GM21737 (cell line): Measurements from ENCODE around the gene KCNQ4.

Source experiments
- ATAC-seq: cut with Tn5 transposase; IDR thresholded peaks from one replicate; pipeline ENCODE4 v1.9.1; 2021; ENCODE audit warnings: mild to moderate bottlenecking, moderate library complexity; ENCODE audit not compliant: unreplicated experiment

Gene KCNQ4

DNA sequence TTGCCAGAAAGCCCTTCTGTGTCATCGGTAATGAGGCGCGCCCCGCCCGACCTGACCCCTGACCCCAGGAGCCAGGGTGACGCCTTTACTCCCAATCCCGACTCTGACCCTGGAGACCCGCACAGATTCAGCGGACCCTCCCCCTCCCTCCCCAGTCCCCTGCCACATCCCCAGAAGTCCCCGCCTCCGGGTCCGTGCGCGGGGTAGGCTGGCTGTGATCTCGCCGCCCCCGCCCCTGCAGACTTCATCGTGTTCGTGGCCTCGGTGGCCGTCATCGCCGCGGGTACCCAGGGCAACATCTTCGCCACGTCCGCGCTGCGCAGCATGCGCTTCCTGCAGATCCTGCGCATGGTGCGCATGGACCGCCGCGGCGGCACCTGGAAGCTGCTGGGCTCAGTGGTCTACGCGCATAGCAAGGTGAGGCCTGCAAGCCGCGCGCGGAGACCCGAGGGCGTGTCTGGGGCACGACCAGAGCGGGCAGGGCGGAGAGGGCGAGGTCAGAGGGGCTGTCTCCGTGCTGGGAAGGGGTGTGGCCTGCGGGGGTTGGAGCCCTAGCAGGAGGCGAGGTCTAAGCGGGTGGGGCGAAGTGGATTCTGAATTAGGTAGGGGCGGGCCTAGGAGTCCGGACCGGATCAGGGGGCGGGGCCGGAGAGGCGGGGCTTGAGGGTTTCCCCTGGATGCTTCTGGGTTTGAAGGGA, 34.8 kb downstream of the KCNQ4 start:
- peak; percentile 68 for ATAC-seq

DNA sequence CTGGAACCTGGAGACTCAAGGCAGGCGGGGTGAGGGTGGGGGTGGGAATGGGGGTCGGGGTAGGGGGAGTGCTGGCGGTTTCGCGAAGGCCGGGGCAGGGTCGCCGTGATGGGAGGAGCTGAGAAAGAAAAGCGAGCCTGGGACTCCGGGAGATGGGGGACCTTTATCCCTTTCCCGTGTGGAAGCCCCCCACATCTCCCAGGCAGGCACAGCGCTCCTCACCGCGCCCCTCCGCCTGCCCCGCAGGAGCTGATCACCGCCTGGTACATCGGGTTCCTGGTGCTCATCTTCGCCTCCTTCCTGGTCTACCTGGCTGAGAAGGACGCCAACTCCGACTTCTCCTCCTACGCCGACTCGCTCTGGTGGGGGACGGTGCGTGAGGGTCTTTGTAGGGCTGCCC, 35.5 kb downstream of the KCNQ4 start:
- ATAC-seq = no peak

DNA sequence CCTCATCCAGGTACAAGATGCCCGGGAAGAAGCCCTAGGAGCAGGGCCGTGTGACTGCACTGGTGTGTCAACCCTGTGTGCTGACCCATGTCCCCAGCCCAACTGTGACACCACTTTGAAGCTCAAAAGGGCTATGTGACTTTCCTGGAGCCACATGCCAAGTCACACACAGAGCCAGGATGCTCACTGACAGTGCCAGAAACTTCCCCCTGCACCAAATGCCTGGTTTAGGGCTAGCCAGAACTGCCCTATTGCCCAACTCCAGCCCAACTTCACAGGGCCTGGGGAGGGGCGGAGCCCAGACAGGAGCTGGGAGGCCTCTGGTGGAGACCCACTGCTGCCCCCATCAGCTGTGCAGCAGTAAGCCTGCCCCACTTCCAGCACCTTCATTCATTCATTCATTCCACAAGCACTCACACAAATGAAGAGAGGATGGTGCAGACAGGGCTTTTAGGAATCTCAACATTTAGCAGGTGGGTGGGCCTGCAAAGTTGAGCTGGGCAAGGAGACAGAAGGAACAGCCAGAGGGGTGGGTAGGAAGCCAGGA, 36.7 kb downstream of the KCNQ4 start:
- ATAC-seq = no peak

DNA sequence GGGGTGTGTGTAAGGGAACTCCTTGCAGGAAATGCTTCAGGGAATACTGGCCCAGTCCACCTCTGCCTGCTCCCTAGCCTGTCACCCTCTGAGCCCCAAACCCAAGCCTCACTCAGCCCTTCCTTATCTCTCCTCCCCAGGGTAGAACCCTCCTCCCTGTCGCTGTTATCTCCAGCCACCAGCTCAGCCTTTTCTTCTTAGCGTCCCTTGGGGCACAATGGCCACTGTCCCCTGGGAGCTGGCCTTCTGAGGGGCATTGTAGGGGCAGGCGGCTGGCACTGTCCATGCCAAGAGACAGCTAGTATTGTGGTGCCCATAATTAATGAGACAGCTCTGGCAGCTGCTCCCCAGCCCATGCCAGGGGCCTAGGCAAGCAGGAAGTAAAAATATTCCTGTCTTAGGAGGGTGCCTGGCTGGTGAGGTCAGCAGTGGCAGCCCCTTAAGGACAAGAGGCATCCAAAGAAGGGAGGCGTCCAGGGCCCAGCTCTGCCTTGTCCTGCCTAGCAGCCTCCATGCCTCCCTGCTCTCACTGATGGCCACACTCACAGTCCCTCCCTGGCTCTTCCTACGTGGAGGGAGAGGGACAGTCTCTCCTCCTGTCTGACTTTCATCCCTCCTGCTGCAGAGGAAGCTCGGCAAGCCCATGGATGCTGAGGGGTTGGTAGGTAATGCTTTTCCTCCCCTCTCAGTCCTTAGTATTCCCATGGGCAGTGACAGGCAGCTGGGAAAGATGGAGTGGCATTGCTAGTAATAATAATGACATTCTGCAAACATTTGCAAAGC, 37.5 kb downstream of the KCNQ4 start:
- ATAC-seq = no peak

DNA sequence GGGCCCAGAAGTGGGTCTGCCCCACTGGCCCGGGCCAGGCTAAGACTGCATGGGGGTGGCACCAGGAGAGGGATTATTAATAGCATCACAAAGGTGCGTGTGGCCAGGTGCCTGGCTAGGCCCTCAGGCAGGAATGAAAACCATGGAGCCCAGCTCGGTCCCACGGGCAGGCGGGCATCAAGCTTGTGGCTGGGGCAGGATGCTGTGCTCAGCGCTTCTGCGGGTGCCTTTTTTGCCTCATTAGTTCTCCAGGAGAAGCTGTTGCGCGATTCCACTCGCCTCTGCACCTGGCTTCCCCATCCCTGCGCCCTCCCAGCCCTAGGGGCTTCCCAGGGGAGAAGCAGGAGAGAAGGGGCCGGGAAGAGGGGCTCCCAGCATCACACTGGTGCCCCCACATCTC, 39.3 kb downstream of the KCNQ4 start:
- no peak for ATAC-seq

DNA sequence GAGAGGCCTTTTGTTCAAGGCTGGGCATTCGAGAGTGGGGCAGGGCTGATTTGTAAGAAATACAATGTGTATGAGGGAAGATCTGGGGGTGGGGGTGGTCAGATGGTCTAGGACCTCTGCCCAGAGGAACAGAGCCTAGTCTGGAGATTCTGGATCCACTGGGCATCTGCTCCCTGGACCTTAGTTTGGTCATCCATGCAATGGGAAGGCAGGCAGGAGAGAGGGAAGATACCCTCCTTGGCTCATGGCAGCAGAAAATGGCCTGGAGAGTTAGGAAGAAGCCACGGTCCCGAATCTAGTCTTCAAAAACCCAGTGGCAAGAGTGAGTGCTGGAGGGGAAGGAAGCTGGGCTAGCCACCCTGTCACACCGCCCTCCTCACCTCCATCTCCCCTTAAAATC, 39.8 kb downstream of the KCNQ4 start:
- no peak for ATAC-seq

DNA sequence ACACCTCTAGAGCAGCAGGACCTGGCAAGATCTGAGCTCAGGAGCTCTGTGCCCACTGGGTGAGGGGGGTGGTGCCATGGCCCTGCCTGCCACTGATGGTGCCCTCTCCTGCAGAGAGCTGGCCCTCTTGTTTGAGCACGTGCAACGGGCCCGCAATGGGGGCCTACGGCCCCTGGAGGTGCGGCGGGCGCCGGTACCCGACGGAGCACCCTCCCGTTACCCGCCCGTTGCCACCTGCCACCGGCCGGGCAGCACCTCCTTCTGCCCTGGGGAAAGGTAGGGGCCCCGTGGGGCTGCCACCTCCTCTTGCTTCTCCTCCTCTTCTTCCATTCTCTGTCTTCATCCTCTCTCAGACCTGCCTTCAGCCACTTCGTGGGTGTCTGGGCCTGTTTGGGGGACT, 40.4 kb downstream of the KCNQ4 start:
- no peak for ATAC-seq

DNA sequence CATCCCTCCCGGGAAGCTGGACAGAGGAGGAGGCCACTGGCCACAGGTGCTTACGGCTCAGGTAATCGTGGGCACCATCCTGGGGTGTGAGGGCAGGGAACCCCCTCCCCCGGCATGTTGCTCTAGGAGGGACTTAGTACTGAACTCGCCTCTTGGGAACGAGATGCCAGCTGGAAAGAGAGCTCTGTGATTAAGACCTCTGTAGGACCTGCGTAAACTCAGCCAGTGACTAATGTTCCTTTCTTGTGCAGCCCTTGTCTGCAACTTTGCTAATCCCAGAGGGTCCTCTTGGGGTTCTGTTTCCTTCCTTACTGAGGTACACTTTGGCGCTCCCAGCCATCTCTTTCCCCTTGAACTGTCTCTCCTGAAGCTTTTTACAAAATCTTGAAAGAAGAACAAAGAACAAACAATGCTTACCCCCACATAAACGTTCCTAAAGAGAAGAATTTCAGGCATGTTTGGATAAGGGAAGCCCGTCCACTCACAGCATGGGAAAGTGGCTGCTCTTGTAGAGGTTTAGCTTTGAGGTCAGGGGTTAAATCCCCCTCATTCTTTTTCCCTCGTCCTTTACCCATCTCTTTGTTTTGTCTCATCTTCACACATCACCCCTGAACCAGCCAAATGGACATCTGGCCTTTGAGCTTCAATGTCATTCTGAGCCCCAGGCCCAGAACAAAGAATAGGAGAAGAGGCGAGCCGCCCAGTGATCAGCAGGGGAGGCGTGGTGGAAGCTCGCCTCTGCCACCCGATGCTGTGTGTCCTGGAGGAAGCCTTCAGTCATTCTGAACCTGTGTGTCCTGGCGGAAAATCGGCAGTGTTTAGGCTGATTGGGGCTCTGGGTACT, 41.2 kb downstream of the KCNQ4 start:
- no peak for ATAC-seq

DNA sequence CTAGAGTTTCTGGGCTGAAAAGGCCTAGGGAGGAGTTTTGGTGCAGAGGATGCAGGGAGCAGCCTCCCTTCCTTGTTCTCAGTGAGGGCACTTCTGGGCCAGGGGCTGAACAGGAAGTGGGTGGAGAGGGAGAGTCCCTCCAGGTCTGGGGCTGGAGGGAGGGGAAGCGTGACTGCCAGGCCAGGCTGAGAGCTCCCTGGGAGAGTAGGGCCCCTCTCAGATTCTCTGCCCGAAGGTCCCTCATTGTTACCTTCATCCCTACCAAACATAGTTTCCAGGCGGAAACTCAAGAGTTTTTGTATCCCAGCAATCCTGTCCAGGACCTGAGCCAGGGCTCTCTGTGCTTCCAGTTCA, 41.8 kb downstream of the KCNQ4 start:
- ATAC-seq = peak; percentile 63

DNA sequence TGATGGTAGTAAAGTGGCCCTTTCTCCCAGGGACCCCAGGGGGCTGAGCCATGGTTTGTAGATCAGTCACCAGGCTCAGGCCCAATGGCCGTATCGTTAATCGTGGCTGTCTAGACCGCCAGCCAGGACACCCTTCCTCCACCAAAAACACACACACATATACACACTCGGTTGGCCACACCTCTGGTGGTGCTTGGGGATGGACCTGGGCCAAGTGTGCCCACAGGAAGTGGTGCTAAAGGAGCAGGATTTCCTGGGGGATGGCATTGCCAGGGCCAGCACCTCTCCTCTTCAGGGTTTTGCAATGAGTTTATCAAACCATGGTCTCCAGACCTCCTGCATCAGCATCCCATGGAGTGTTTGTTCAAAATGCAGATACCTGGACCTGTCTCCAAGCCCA, 42.4 kb downstream of the KCNQ4 start:
- ATAC-seq = no peak

DNA sequence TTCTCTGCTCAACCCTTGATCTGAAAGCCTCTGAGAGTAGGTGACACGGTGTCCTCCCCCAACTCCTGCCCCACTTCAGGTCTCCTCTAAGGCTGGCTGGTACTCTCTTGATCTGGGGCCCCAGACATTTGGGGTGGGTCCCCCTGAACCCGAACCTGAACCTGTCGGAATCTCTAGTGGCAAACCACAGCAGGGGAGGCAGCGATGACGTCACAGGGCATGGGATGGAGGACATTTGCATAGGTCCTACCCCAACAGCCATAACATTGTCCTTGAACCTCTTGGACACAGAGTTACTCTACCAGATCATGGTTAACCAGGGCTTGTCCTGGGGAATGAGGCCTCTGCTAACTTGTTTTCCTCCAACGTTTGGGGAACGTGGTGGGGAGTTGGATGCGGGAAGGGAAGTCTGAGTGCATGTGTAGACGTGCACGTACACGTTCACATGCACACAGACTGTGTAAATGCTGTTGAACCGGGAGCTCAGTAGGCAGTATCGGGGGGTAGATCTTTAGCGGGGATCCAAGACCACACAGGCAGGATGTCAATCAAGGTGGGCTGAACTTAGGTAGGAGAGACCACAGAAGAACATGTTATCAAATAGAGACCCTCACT, 46.2 kb downstream of the KCNQ4 start:
- ATAC-seq = no peak

DNA sequence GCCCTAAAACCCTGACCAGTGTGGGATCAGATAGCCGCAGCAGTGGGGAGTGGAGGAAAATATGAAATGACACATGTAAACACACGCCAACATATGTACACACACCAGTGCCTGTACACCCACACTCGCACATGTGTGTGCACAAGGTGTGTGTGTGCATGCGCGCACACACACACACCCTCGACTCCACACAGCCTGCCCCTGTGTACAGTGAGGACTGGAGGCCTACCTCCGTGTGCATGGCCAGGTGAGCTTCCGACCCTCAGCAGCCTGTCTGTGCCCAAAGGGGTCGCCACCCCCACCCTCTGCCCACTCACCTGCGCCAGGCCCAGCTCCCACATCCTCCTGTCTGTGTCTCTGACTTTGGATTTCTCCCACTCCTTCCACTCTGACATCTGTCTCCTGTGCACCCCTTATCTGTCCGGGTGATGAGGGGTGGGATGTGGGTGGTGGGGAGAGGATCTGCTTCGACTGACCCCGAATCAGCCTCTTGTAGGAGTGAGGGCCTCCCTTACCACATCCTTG, 46.9 kb downstream of the KCNQ4 start:
- ATAC-seq = no peak

DNA sequence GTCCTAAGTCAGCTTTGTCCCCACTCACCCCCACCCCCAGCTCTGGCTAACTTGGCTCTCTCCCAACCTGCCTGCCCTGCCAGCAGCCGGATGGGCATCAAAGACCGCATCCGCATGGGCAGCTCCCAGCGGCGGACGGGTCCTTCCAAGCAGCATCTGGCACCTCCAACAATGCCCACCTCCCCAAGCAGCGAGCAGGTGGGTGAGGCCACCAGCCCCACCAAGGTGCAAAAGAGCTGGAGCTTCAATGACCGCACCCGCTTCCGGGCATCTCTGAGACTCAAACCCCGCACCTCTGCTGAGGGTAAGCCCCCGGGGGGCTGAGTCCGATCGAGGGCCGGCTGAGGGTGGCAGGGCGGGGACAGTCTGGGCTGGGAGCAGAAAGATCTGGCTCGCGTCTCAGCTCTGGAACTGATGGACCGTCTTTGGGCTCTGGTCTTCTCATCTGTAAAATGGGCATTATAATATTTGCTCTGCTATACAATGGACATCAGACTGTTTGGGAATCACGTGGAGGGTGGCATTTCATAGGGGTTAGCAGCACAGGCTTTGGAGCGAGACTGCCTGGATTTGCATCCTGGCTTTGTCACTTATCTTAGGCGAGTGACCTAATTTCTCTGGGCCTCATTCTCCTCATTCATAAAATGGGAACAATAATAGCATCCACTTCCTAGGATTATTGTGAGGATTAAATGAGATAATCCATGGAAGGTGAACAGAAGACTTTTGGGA, 47.6 kb downstream of the KCNQ4 start:
- ATAC-seq = no peak

DNA sequence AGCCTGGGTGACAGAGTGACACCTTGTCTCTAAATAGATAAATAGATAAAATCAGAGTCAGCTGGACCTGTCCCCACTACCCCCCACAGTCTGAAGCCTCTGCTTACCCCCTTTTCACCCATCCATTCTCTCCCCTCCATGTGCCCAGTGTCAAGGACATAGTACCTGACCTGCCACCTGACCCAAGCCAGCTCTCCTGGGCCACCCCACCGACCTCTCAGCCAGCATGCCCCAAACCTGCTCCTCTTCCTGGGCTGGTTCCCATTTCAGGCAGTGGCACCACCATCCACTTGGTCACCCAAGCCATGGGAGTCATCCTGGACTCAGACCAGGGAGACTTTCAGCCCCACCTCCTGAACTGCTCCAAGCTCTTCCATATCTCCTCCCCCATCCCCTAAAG, 50.4 kb downstream of the KCNQ4 start:
- ATAC-seq = no peak

DNA sequence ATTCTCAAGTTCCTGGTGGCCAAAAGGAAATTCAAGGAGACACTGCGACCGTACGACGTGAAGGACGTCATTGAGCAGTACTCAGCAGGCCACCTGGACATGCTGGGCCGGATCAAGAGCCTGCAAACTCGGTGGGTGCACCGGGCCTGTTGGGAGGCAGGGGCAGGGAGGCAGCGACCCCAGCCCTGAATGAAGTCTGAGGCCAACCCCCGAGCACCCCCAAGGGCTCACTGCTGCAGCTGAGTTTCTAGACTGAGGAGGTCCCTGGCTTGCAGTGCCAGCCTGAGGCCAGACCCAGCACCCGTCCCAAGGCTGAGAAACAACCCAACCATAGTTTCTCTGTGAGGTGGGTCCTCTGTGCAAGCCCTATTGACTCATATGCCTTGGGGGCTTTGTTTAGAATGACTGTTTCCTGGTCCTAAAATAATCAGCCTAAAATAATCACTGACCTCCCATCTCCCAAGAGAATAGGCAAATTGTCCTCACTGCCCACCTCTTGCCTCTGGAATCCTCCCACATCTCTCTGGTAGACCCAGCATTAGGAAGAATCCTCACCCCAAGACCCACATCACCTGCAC, 51.5 kb downstream of the KCNQ4 start:
- no peak for ATAC-seq

DNA sequence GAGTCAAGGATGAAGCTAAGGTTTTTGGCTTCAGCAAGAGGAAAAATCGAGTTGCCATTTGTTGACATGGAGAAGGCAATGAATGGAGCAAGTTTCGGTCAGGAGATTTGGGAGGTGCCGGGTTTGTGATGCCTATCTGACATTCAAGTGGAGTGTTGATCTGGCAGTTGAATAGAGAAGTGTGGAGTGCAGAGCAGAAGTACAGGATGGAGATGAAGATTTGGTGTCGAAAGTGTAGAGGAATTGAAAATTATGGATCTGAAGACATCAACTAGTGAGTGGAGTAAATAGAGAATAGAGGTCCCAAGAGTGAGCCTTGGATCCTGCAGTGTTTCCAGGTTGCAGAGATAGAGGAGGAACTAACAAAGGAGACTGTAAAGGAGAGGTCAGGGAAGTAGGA, 52.7 kb downstream of the KCNQ4 start:
- no peak for ATAC-seq

DNA sequence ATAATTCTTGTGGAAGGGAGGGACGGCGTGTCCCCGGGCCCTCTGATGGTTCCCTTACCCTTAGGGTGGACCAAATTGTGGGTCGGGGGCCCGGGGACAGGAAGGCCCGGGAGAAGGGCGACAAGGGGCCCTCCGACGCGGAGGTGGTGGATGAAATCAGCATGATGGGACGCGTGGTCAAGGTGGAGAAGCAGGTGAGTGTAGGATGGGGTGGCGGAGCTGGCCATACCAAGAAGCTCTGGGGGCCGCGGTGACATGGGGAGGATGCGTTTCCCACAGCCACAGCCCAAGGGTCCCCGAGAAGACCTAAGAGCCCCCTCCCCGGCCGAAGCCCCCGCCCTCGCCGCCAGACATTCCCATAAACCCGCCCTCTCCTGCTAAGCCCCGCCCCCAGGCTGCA, 54.0 kb downstream of the KCNQ4 start:
- no peak for ATAC-seq

DNA sequence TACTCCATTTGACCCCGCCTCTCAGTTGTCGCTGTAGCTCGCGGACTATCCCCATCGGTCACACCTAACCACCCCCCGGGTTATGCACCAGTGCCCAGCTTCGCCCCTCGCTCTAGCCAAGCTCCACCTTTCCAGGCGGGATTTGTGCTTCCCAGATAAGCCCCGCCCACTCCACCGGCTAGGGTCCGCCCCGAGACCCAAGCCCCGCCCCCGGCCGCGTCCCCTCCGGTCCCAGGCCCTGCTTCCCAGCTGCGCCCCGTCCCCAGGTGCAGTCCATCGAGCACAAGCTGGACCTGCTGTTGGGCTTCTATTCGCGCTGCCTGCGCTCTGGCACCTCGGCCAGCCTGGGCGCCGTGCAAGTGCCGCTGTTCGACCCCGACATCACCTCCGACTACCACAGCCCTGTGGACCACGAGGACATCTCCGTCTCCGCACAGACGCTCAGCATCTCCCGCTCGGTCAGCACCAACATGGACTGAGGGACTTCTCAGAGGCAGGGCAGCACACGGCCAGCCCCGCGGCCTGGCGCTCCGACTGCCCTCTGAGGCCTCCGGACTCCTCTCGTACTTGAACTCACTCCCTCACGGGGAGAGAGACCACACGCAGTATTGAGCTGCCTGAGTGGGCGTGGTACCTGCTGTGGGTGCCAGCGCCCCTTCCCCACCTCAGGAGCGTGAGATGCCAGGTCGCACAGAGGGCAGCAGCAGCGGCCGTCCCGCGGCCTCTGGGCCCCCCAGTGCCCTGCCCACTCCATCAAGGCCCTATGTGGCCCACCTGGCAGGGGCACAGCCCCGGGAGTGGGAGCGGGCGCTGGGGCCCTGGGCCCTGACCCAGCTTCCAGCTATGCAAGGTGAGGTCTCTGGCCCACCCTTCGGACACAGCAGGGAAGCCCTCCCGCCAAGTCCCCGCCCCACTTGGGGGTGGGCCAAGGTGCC, 54.7 kb downstream of the KCNQ4 start:
- ATAC-seq = no peak
